ENCODE data around the gene KY. TPM values are rescaled to one million over a fixed set of nuclear protein-coding genes. Genes with fewer than 3 reads are reported as not detected.

The KY gene
- polyA plus RNA-seq, 1 donor (not counting 4 experiments of a cell fraction or from before 2014, with no cell fraction given), result not detected

DNA sequence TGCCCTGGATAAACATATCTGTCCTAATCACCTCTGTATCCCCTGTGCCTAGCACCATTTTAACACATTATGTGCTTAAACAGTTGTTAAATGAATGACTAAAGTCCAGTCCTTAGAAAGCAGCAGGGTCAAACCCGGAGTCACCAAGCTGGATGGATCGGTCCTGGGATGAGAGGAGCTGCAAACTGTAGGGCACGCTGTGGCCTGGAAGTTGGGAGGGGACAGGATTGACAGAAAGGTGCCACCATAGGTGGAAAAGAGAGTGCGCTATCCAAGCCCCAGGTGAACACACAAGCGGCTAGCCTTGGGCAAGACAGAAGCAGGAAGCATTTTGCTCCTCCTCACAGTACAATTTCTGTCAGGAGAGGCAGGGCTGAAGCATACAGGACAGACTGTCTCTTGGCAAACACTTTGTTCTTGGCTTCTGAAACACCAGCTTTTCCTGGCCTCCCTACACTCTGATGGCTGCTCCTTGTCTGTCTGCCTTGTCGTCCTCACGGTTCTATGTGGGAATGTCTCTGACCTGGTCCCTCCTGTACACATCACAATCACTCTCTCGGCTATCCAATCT is 48.4 kb upstream of the KY start:
- Histone ChIP-seq H3K27ac (ENCODE audit: control insufficient read depth, insufficient read depth, low read length) (no peak overlapping the region), H3K4me3 (ENCODE audit: control insufficient read depth in 2 of 3, extremely low read depth in 1 of 3, insufficient read depth in 2 of 3, low read depth in 1 of 3, low read length in 3 of 3) (no peak overlapping the region), H3K36me3 (ENCODE audit: control insufficient read depth in 2 of 2, extremely low read depth in 1 of 2, insufficient read depth in 2 of 2, low read length in 2 of 2) (no peaks in the 10 kb centered on the region), H2AFZ (ENCODE audit: control insufficient read depth, low read length) (peak overlapping the region; percentile 49), H3K4me1 (ENCODE audit: control insufficient read depth, extremely low read depth, insufficient read depth, low read length) (peaks cover 17% of the 10 kb centered on the region), H3K4me2 (ENCODE audit: control insufficient read depth, extremely low read depth, insufficient read depth, low read depth, low read length) (no peak overlapping the region), H3K9ac (ENCODE audit: control insufficient read depth, extremely low read depth, insufficient read depth, low read length) (no peak overlapping the region), H3K9me3 (ENCODE audit: control insufficient read depth, low read depth, low read length) (no peaks in the 10 kb centered on the region), H4K20me1 (ENCODE audit: control insufficient read depth, extremely low read depth, insufficient read depth, low read length) (no peaks in the 10 kb centered on the region), H3K9me1 (ENCODE audit: control insufficient read depth, extremely low read depth, insufficient read depth, low read length) (no peaks in the 10 kb centered on the region), H3K27me3 (ENCODE audit: control insufficient read depth, extremely low read depth, insufficient read depth, low read length) (no peaks in the 10 kb centered on the region), H3K79me2 (ENCODE audit: control insufficient read depth, insufficient read depth, low read length) (no peaks in the 10 kb centered on the region)
- DNase-seq (ENCODE audit: low read depth, low spot score) (no peak), FAIRE-seq (no peak)
- no peak for TF ChIP-seq EZH2 (IDR thresholded peaks at IDR 0.05; ENCODE audit: low read length)
- TF ChIP-seq, protein P1, sequence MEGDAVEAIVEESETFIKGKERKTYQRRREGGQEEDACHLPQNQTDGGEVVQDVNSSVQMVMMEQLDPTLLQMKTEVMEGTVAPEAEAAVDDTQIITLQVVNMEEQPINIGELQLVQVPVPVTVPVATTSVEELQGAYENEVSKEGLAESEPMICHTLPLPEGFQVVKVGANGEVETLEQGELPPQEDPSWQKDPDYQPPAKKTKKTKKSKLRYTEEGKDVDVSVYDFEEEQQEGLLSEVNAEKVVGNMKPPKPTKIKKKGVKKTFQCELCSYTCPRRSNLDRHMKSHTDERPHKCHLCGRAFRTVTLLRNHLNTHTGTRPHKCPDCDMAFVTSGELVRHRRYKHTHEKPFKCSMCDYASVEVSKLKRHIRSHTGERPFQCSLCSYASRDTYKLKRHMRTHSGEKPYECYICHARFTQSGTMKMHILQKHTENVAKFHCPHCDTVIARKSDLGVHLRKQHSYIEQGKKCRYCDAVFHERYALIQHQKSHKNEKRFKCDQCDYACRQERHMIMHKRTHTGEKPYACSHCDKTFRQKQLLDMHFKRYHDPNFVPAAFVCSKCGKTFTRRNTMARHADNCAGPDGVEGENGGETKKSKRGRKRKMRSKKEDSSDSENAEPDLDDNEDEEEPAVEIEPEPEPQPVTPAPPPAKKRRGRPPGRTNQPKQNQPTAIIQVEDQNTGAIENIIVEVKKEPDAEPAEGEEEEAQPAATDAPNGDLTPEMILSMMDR (optimal IDR thresholded peaks at IDR 0.05 in 1 of 3, IDR thresholded peaks at IDR 0.05 in 1 of 3, conservative IDR thresholded peaks at IDR 0.05 in 1 of 3; ENCODE audit: extremely low read depth in 1 of 3, insufficient read depth in 2 of 3, low read length in 3 of 3), result no peak
- dilution Hi-C loops (cut with MboI; ENCODE audit: extremely low pct_ligation_motif_present, low sequenced_read_pairs), result no loop called here

DNA sequence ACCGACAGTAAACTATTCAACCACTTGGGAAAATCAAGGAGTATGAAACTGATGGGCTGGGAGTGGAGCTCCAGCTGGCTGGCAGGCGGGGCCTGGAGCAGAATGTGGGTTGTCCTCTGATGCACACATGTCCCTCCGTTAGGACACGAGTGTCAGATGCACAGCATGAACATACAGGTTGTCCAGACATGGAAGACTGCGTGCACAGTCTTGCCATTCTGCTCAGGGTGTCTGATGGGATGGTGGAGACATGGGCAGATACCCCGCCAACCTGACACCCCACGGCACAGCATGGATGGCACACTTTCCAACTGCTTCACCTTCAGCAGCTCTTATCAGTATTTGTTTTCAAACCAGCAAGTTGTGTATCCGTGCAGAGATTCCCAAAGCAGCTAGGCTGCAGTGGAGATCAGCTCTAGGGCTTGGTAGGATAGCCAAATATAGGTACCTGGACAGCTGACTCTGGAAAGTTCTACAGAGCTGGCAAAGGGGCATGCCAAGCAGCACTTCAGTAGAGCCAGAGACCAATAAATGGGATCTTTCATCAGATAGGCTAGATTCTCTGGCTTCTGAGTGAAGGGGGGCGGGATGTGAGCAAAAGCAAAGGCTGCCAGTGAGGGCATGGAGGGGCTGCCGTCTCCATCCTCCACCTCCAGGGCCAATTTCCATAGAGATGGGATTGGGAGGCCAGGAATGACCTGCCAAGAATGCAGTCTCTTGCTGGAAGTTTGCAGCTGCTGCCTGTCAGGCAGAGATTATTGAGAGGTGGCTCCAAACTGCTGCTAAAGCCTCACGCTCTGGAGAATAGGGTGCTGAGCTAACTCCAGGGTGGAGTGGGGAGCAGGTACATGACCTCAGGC is 47.2 kb upstream of the KY start:
- Histone ChIP-seq H3K36me3 (ENCODE audit: control insufficient read depth in 2 of 2, extremely low read depth in 1 of 2, insufficient read depth in 2 of 2, low read length in 2 of 2) (no peaks in the 10 kb centered on the region), H4K20me1 (ENCODE audit: control insufficient read depth, extremely low read depth, insufficient read depth, low read length) (no peaks in the 10 kb centered on the region), H3K9ac (ENCODE audit: control insufficient read depth, extremely low read depth, insufficient read depth, low read length) (no peak overlapping the region), H3K9me3 (ENCODE audit: control insufficient read depth, low read depth, low read length) (no peaks in the 10 kb centered on the region), H3K4me3 (ENCODE audit: control insufficient read depth in 2 of 3, extremely low read depth in 1 of 3, insufficient read depth in 2 of 3, low read depth in 1 of 3, low read length in 3 of 3) (no peak overlapping the region), H3K4me2 (ENCODE audit: control insufficient read depth, extremely low read depth, insufficient read depth, low read depth, low read length) (no peak overlapping the region), H3K27ac (ENCODE audit: control insufficient read depth, insufficient read depth, low read length) (no peak overlapping the region), H3K9me1 (ENCODE audit: control insufficient read depth, extremely low read depth, insufficient read depth, low read length) (no peaks in the 10 kb centered on the region), H2AFZ (ENCODE audit: control insufficient read depth, low read length) (no peak overlapping the region), H3K4me1 (ENCODE audit: control insufficient read depth, extremely low read depth, insufficient read depth, low read length) (peaks cover 21% of the 10 kb centered on the region), H3K79me2 (ENCODE audit: control insufficient read depth, insufficient read depth, low read length) (no peaks in the 10 kb centered on the region), H3K27me3 (ENCODE audit: control insufficient read depth, extremely low read depth, insufficient read depth, low read length) (no peaks in the 10 kb centered on the region)
- FAIRE-seq (no peak), DNase-seq (ENCODE audit: low read depth, low spot score) (no peak)
- no peak for TF ChIP-seq EZH2 (IDR thresholded peaks at IDR 0.05; ENCODE audit: low read length)
- TF ChIP-seq, protein P1 (optimal IDR thresholded peaks at IDR 0.05 in 1 of 3, IDR thresholded peaks at IDR 0.05 in 1 of 3, conservative IDR thresholded peaks at IDR 0.05 in 1 of 3; ENCODE audit: extremely low read depth in 1 of 3, insufficient read depth in 2 of 3, low read length in 3 of 3), result no peak
- dilution Hi-C loops (cut with MboI; ENCODE audit: extremely low pct_ligation_motif_present, low sequenced_read_pairs), result no loop called here

Data from keratinocyte (primary cell).